HL-60 (cell line): ENCODE measurements around the gene MBD5.

Experiments
- GABPA ChIP-seq: IDR thresholded peaks from 2 replicates; pipeline ENCODE4 v1.6.1; 2012; ENCODE audit warnings: low read depth
- POLR2AphosphoS5 ChIP-seq: IDR thresholded peaks from 2 replicates; pipeline ENCODE4 v1.6.1; 2012; ENCODE audit warnings: low read depth
- TF ChIP-seq, protein P1 (sequence below): IDR thresholded peaks from one replicate; pipeline ENCODE4 v1.5.1; 2011; ENCODE audit warnings: low read length, control low read depth, inconsistent platforms; ENCODE audit not compliant: insufficient read depth
- TF ChIP-seq, protein P2 (sequence below): IDR thresholded peaks from 2 replicates; pipeline ENCODE4 v1.6.1; 2012; ENCODE audit warnings: low read depth; ENCODE audit not compliant: insufficient replicate concordance

DNA sequence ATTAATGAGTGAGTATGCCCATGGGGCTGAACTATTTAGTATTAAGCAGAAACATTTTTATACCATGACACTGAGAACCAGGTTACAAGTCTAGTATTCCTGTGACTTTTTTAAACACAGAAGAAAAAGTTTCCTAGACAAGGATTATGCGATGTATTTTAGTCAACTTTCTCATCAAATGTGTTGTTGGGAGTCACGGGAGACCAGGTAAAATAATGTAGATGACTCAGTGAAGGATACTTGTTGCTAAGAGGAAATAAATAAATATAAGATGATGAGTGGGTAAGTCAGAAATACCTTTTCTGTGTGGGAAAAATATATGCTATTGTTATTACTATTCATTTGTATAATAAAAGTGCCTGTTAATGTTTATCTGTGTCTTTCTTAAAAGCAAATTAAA, 23.4 kb downstream of the MBD5 start:
- TF ChIP-seq, protein P1, sequence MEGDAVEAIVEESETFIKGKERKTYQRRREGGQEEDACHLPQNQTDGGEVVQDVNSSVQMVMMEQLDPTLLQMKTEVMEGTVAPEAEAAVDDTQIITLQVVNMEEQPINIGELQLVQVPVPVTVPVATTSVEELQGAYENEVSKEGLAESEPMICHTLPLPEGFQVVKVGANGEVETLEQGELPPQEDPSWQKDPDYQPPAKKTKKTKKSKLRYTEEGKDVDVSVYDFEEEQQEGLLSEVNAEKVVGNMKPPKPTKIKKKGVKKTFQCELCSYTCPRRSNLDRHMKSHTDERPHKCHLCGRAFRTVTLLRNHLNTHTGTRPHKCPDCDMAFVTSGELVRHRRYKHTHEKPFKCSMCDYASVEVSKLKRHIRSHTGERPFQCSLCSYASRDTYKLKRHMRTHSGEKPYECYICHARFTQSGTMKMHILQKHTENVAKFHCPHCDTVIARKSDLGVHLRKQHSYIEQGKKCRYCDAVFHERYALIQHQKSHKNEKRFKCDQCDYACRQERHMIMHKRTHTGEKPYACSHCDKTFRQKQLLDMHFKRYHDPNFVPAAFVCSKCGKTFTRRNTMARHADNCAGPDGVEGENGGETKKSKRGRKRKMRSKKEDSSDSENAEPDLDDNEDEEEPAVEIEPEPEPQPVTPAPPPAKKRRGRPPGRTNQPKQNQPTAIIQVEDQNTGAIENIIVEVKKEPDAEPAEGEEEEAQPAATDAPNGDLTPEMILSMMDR, result no peak
- TF ChIP-seq POLR2AphosphoS5 (no peak), GABPA (no peak)
- TF ChIP-seq, protein P2, sequence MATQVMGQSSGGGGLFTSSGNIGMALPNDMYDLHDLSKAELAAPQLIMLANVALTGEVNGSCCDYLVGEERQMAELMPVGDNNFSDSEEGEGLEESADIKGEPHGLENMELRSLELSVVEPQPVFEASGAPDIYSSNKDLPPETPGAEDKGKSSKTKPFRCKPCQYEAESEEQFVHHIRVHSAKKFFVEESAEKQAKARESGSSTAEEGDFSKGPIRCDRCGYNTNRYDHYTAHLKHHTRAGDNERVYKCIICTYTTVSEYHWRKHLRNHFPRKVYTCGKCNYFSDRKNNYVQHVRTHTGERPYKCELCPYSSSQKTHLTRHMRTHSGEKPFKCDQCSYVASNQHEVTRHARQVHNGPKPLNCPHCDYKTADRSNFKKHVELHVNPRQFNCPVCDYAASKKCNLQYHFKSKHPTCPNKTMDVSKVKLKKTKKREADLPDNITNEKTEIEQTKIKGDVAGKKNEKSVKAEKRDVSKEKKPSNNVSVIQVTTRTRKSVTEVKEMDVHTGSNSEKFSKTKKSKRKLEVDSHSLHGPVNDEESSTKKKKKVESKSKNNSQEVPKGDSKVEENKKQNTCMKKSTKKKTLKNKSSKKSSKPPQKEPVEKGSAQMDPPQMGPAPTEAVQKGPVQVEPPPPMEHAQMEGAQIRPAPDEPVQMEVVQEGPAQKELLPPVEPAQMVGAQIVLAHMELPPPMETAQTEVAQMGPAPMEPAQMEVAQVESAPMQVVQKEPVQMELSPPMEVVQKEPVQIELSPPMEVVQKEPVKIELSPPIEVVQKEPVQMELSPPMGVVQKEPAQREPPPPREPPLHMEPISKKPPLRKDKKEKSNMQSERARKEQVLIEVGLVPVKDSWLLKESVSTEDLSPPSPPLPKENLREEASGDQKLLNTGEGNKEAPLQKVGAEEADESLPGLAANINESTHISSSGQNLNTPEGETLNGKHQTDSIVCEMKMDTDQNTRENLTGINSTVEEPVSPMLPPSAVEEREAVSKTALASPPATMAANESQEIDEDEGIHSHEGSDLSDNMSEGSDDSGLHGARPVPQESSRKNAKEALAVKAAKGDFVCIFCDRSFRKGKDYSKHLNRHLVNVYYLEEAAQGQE, result no peak
